Esophagus muscularis mucosa (tissue), 4 donors: ENCODE data around the gene GAPDH. TPM values are rescaled to one million over a fixed set of nuclear protein-coding genes. Genes with fewer than 3 reads are reported as not detected.

Experiments
- DNase-seq: peaks from one replicate; pipeline ENCODE4 v3.0.0-alpha.2; 2017; ENCODE audit errors: extremely low spot score
- H3K27ac ChIP-seq, 4 donors: fragments of 200-600 bp; sonication (generic); replicated peaks in 1 of 4; 1 replicate in 3 of 4; 2 replicates in 1 of 4; pipeline ENCODE4 v1.5.1; 2016 to 2019; ENCODE audit warnings: mild to moderate bottlenecking in 1 of 4
- H3K27me3 ChIP-seq, 4 donors: fragments of 200-600 bp; sonication (generic); one replicate each; pipeline versions ENCODE4 v1.5.1 to v1.6.0; 2016 to 2019
- H3K36me3 ChIP-seq, 4 donors: fragments of 200-600 bp; sonication (generic); one replicate each; pipeline ENCODE4 v1.5.1; 2016 to 2019
- H3K4me1 ChIP-seq, 4 donors: fragments of 200-600 bp; sonication (generic); one replicate each; pipeline ENCODE4 v1.5.1; 2016 to 2019
- H3K4me3 ChIP-seq, 4 donors: fragments of 200-600 bp; sonication (generic); 1 replicate in 2 of 4; 2 replicates in 2 of 4; pipeline ENCODE4 v1.5.1; 2016 to 2019; ENCODE audit warnings: mild to moderate bottlenecking in 4 of 4, moderate library complexity in 1 of 4
- H3K9me3 ChIP-seq, 4 donors: fragments of 200-600 bp; sonication (generic); 1 replicate in 3 of 4; 2 replicates in 1 of 4; pipeline ENCODE4 v1.5.1; 2016 to 2019
- CTCF ChIP-seq, 3 experiments: fragments of 200-600 bp in 2 of 3; fragments of 450-650 bp in 1 of 3; sonication (generic) in 2 of 3; IDR thresholded peaks; one replicate each; pipeline ENCODE4 v1.5.1; 2017 to 2019; ENCODE audit warnings: antibody characterized with exemption in 3 of 3, mild to moderate bottlenecking in 2 of 3, moderate library complexity in 1 of 3
- EP300 ChIP-seq: sonication (generic); formaldehyde crosslinking; IDR thresholded peaks from one replicate; pipeline ENCODE4 v1.6.1; 2017; ENCODE audit warnings: antibody characterized with exemption
- POLR2A ChIP-seq: fragments of 450-650 bp; IDR thresholded peaks from one replicate; pipeline ENCODE4 v1.6.1; 2017; ENCODE audit warnings: antibody characterized with exemption, moderate library complexity, mild to moderate bottlenecking, low read depth
- POLR2AphosphoS5 ChIP-seq, 2 donors: sonication (generic); formaldehyde crosslinking; IDR thresholded peaks; one replicate each; pipeline ENCODE4 v1.6.1; 2017; ENCODE audit warnings: antibody characterized with exemption in 2 of 2
- WGBS: methylation state at CpG from one replicate; pipeline ENCODE4 v1.1.5; 2018; 5-methylcytosine and 5-hydroxymethylcytosine counted together
- intact Hi-C: fragments of 100-400 bp; cut with DNase I; formaldehyde crosslinking; loops from one replicate; pipeline ENCODE4 v1.15.1; 2023
- total RNA-seq, 4 donors: library from RNA; depleted of rRNA; stranded (reverse); fragments of >200 nt; gene quantifications; one replicate each; pipeline versions ENCODE4 v1.1.0 to v1.2.1, GENCODE V29; 2016

The GAPDH gene
- total RNA-seq, 4 donors from 2014 or later, result 2,279 to 3,578 (median 2,742) TPM

DNA sequence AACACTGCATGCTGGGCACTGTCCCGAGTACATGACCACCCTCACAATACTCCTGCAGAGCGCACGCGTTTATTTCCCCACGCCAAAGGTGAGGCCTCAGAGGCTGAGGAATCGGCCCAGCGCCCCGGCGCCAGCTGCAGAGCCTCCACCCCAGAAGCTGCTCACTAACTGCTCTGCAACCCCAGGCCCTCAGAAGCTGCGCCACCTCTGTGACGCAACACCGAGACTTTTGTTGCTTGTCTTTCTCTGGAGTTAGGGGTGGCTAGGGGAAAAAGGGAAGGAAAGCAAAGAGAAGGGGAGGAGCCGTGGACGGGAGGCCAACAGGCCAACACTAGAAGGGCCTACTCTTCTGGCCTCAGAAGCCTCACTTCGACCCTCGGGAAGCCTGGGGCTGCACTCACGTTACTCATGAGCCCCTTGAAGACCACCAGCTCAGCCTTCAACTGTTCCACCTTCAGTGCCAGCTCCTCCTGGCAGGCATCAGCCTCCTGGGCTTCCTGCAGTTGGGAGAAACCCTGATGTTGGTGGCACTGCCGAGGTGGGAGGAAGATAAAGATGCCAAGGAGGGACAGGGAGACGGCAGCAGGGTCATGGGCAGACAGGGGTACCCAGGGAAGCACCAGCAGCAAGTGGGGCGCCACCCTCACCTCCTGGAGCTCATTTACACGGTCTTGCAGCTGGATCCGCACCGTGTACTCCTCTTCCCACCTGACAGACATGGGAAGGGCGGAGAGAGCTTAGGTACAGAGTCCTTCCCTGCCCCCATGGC is 16.2 kb downstream of the GAPDH start:
- peak overlapping the region in 3 of 4 donors; percentile 44 to 85 (median 85) for H3K4me3 ChIP-seq
- no peak for DNase-seq
- 70% methylated on average over 23 of the region's 24 CpGs for WGBS
- H3K27me3 ChIP-seq, result no peaks in the 10 kb centered on the region
- H3K36me3 ChIP-seq, result peaks cover 0 to 55% (median 43%) of the 10 kb centered on the region in 4 donors
- no peaks in the 10 kb centered on the region for H3K9me3 ChIP-seq
- H3K27ac ChIP-seq, result peak overlapping the region; percentile 93 to 96 (median 94)
- TF ChIP-seq EP300 (no peak), POLR2A (no peak), POLR2AphosphoS5 (IDR thresholded peaks at IDR 0.05) (no peak), CTCF (IDR thresholded peaks at IDR 0.05) (no peak)
- intact Hi-C loops, result no loop called here
- peaks cover 71 to 83% (median 79%) of the 10 kb centered on the region in 4 donors for H3K4me1 ChIP-seq

DNA sequence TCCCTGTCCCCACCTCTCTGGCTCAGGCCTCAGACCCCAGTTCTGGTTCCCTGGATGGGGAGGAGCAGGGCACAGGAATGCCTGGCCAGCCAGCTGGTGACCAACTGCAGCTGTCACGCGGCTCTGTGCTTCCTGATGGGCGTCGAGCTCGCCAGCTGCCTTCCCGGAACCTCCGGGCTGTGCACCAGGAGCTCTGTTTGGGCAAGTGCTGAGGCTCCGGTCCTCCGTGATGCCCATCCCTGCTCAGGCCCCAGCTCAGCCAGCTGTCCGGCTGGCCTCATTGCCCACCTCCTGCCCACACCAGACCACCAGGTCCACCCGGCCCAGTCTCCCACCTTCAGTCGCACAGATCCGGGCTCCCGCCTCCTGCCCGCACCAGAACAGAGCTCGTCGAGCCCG is 16.7 kb downstream of the GAPDH start:
- no peak for DNase-seq
- H3K9me3 ChIP-seq, result no peaks in the 10 kb centered on the region
- H3K4me3 ChIP-seq, result peak overlapping the region; percentile 27 to 85 (median 64)
- H3K4me1 ChIP-seq, result peaks cover 68 to 84% (median 80%) of the 10 kb centered on the region in 4 donors
- intact Hi-C loops, result no loop called here
- H3K36me3 ChIP-seq, result peaks cover 0 to 49% (median 38%) of the 10 kb centered on the region in 4 donors
- no peaks in the 10 kb centered on the region for H3K27me3 ChIP-seq
- peak overlapping the region; percentile 93 to 96 (median 94) for H3K27ac ChIP-seq
- 49% methylated on average over 10 of the region's 18 CpGs for WGBS
- no peak for TF ChIP-seq EP300
- no peak for TF ChIP-seq CTCF (IDR thresholded peaks at IDR 0.05)
- TF ChIP-seq POLR2AphosphoS5 (IDR thresholded peaks at IDR 0.05), result peak; percentile 63 to 73
- peak; percentile 46 for TF ChIP-seq POLR2A

DNA sequence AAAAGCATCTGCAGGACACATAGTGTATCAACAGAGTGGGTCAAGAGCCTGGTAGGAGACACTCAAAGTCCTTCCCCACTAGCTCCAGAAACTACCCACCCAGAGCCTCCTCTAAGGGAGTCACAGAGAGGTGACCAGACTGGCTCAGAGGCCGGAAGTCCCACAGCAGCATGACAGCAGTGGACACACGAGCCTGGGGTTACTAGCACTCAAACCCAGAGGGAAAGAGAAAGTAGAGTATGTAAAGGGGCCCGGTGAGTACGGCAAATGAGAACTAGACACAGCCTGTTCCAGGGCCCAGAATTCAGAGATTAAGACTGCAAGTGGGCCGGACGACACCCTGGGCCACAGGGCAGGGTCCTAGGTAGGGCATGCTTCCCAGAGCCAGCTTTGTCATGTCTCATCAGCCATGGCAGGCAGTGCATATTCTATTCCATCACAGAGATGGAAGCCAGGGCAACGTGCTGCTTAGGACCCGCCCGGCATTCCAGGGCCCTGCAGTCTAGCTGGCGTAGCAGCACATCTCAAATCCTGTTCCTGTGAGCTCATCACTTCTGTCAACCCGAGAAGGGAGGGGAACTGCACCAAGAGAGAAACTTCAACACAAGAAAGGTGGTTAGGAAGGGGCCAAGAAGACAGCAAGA is 17.3 kb downstream of the GAPDH start:
- Histone ChIP-seq H3K4me1 (peaks cover 73 to 89% (median 86%) of the 10 kb centered on the region in 4 donors), H3K27me3 (no peaks in the 10 kb centered on the region), H3K9me3 (no peaks in the 10 kb centered on the region), H3K4me3 (peak overlapping the region; percentile 27 to 85 (median 64)), H3K27ac (peak overlapping the region; percentile 93 to 96 (median 94)), H3K36me3 (peaks cover 0 to 44% (median 33%) of the 10 kb centered on the region in 4 donors)
- TF ChIP-seq CTCF (IDR thresholded peaks at IDR 0.05) (no peak), POLR2AphosphoS5 (IDR thresholded peaks at IDR 0.05) (peak in 1 of 2 donors; percentile 64)
- 22% methylated on average over 11 of the region's 11 CpGs for WGBS
- intact Hi-C loops, result no loop called here
- DNase-seq, result no peak

- peak overlapping the region; percentile 27 to 85 (median 64) for H3K4me3 ChIP-seq
- H3K27ac ChIP-seq, result peak overlapping the region; percentile 93 to 96 (median 94)
- WGBS, result 8% methylated on average over 4 of the region's 4 CpGs
- no peak for DNase-seq
- H3K9me3 ChIP-seq, result no peaks in the 10 kb centered on the region
- peak; percentile 7 for TF ChIP-seq POLR2A
- TF ChIP-seq POLR2AphosphoS5 (IDR thresholded peaks at IDR 0.05), result peak; percentile 38 to 55
- TF ChIP-seq CTCF (IDR thresholded peaks at IDR 0.05), result no peak
- H3K36me3 ChIP-seq, result peaks cover 0 to 42% (median 33%) of the 10 kb centered on the region in 4 donors
- H3K4me1 ChIP-seq, result peaks cover 73 to 95% (median 89%) of the 10 kb centered on the region in 4 donors
- intact Hi-C loops, result no loop called here
- no peaks in the 10 kb centered on the region for H3K27me3 ChIP-seq
Observed at GRCh38 chr12:6552140-6552551, 17.8 kb downstream of the GAPDH start.
